Measurements from ENCODE around the gene MORF4L1. TPM values are rescaled to one million over a fixed set of nuclear protein-coding genes. Genes with fewer than 3 reads are reported as not detected.

Gene MORF4L1
- total RNA-seq, 1 experiment from 2014 or later: 360 TPM

DNA sequence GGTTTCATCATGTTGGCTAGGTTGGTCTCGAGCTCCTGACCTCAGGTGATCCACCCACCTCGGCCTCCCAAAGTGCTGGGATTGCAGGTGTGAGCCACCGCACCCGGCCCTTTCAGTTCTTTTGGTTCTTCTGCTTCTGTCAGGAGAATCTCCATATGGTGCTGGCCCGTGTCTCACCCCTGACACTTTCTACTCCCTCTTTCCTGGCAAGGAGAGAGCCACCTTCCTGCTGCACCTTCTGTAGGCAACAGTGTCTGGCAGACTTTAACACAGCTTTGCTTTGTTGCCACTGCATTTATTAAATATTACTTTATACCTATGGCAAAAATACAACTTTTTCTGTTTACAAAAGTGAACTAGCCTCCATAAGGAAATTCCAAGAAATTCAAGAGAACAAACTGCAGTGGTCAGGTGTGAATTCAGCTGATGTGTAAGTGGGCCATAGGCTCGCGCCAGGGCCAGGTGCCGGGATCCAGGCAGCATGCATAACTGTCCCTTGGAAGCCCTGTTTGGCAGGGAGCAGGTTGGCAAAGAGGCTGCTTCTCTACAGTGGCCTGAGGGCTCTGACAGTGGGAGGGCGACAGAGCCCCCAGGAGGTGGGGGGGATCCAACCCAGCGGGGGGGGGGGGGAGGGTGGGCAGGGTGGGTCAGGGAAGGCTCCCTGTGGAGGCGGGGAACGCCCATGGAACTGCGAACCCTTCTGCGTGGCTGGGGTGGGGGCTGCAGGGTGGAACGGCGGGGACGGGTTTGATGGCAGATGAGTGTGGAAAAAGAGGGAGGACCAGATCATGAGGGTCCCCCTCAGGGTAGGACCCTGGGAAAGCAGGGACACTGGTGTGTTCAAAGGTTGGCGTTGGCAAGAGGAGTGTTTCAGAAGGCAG lies 51.0 kb downstream of the MORF4L1 start:
- no peaks in the 10 kb centered on the region for H3K9me3 ChIP-seq (ENCODE audit: control insufficient read depth, insufficient read depth, low read depth, low read length)
- no peak for ATAC-seq
- POLR2A ChIA-PET: no interaction called here
- in situ Hi-C loops (cut with HindIII; ENCODE audit: low pct_unique_long_range_greater_than_20kb, low sequenced_read_pairs): no loop called here
- CTCF ChIA-PET: interaction anchor here (0.6 to 1.1 kb wide), 4 partner anchors 48 to 328 kb away, joined by 3 to 5 read pairs (median 3); no protein-coding TSS in a partner anchor
- peaks cover 18% of the 10 kb centered on the region for H3K4me1 ChIP-seq (ENCODE audit: control insufficient read depth, insufficient read depth, low read length)
- intact Hi-C loops (cut with micrococcal nuclease; ENCODE audit: unreplicated experiment): no loop called here
- no TSS peak for BruUV-seq (replicated peaks)
- H3K4me3 ChIP-seq (ENCODE audit: low read depth in 2 of 2, low read length in 2 of 2): no peak overlapping the region
- no peak for DNase-seq (ENCODE audit: low read depth, low spot score)
- no peak overlapping the region for H3K27ac ChIP-seq (ENCODE audit: low read length)
- TF ChIP-seq, protein P1, sequence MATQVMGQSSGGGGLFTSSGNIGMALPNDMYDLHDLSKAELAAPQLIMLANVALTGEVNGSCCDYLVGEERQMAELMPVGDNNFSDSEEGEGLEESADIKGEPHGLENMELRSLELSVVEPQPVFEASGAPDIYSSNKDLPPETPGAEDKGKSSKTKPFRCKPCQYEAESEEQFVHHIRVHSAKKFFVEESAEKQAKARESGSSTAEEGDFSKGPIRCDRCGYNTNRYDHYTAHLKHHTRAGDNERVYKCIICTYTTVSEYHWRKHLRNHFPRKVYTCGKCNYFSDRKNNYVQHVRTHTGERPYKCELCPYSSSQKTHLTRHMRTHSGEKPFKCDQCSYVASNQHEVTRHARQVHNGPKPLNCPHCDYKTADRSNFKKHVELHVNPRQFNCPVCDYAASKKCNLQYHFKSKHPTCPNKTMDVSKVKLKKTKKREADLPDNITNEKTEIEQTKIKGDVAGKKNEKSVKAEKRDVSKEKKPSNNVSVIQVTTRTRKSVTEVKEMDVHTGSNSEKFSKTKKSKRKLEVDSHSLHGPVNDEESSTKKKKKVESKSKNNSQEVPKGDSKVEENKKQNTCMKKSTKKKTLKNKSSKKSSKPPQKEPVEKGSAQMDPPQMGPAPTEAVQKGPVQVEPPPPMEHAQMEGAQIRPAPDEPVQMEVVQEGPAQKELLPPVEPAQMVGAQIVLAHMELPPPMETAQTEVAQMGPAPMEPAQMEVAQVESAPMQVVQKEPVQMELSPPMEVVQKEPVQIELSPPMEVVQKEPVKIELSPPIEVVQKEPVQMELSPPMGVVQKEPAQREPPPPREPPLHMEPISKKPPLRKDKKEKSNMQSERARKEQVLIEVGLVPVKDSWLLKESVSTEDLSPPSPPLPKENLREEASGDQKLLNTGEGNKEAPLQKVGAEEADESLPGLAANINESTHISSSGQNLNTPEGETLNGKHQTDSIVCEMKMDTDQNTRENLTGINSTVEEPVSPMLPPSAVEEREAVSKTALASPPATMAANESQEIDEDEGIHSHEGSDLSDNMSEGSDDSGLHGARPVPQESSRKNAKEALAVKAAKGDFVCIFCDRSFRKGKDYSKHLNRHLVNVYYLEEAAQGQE (IDR thresholded peaks at IDR 0.05; ENCODE audit: insufficient read depth in 1 of 2, low read depth in 2 of 2, low read length in 1 of 2): no peak
- TF ChIP-seq SIN3A (IDR thresholded peaks at IDR 0.05; ENCODE audit: borderline replicate concordance, insufficient read depth, low read depth, low read length) (no peak), POLR2AphosphoS5 (IDR thresholded peaks at IDR 0.05; ENCODE audit: low read depth, low read length) (no peak), TCF7L2 (IDR thresholded peaks at IDR 0.05; ENCODE audit: low read depth, low read length) (no peak)
- TF ChIP-seq, protein P2, sequence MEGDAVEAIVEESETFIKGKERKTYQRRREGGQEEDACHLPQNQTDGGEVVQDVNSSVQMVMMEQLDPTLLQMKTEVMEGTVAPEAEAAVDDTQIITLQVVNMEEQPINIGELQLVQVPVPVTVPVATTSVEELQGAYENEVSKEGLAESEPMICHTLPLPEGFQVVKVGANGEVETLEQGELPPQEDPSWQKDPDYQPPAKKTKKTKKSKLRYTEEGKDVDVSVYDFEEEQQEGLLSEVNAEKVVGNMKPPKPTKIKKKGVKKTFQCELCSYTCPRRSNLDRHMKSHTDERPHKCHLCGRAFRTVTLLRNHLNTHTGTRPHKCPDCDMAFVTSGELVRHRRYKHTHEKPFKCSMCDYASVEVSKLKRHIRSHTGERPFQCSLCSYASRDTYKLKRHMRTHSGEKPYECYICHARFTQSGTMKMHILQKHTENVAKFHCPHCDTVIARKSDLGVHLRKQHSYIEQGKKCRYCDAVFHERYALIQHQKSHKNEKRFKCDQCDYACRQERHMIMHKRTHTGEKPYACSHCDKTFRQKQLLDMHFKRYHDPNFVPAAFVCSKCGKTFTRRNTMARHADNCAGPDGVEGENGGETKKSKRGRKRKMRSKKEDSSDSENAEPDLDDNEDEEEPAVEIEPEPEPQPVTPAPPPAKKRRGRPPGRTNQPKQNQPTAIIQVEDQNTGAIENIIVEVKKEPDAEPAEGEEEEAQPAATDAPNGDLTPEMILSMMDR (IDR thresholded peaks at IDR 0.05): no peak
- H3K27me3 ChIP-seq (ENCODE audit: control insufficient read depth, insufficient read depth, low read length): no peaks in the 10 kb centered on the region
- peaks cover 5% of the 10 kb centered on the region for H3K36me3 ChIP-seq (ENCODE audit: control insufficient read depth, insufficient read depth, low read length)

DNA sequence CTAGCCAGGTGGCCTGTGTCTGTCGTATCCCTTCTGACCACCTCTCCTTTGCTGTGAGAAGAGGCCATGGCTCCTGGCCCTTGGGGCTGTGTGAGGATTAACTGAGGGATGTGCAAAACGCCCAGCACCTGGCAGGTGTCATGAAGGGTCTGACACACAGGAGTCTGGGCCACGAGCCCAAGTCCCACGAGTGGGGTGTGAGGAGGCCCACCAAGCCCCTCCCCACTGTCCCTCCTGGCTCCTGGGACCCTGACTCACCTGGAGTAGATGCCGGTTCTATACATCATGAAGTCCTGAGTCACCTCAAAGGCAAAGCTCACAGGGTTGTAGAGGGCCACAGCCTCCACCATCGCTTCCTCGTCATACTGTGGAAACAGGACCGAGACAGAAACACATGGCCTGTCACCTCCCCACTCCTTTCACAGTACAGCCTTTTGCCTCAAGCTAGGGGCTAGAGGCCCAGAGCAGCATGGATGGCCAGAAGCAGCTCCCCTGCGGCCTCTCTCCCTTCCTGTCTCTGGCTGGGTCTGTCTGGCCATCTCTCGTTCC lies 52.5 kb downstream of the MORF4L1 start:
- ChIA-PET POLR2A (interaction anchor here (0.6 kb wide), 2 partner anchors 33 to 233 kb away, joined by 3 to 14 read pairs; no protein-coding TSS in a partner anchor), CTCF (interaction anchor here (0.7 to 1.1 kb wide), 2 partner anchors 138 to 327 kb away, joined by 3 to 5 read pairs; no protein-coding TSS in a partner anchor)
- intact Hi-C loops (cut with micrococcal nuclease; ENCODE audit: unreplicated experiment) (loop anchor here (5.0 kb wide), 1 partner anchor 257 kb away; no protein-coding TSS in a partner anchor), in situ Hi-C loops (cut with HindIII; ENCODE audit: low pct_unique_long_range_greater_than_20kb, low sequenced_read_pairs) (no loop called here)
- Histone ChIP-seq H3K36me3 (ENCODE audit: control insufficient read depth, insufficient read depth, low read length) (peaks cover 3% of the 10 kb centered on the region), H3K4me3 (ENCODE audit: low read depth in 2 of 2, low read length in 2 of 2) (no peak overlapping the region), H3K27me3 (ENCODE audit: control insufficient read depth, insufficient read depth, low read length) (no peaks in the 10 kb centered on the region), H3K27ac (ENCODE audit: low read length) (peak overlapping the region; percentile 57; the same call in 1 of the 2 replicates), H3K9me3 (ENCODE audit: control insufficient read depth, insufficient read depth, low read depth, low read length) (no peaks in the 10 kb centered on the region), H3K4me1 (ENCODE audit: control insufficient read depth, insufficient read depth, low read length) (peaks cover 31% of the 10 kb centered on the region)
- DNase-seq (ENCODE audit: low read depth, low spot score) (no peak), ATAC-seq (no peak)
- TF ChIP-seq, protein P1 (IDR thresholded peaks at IDR 0.05; ENCODE audit: insufficient read depth in 1 of 2, low read depth in 2 of 2, low read length in 1 of 2): no peak
- TF ChIP-seq, protein P2 (IDR thresholded peaks at IDR 0.05): no peak
- no peak for TF ChIP-seq TCF7L2 (IDR thresholded peaks at IDR 0.05; ENCODE audit: low read depth, low read length)
- TF ChIP-seq SIN3A (IDR thresholded peaks at IDR 0.05; ENCODE audit: borderline replicate concordance, insufficient read depth, low read depth, low read length): no peak
- 0 out of 2 replicates have a peak, but pooled peaks have one; percentile 2 for TF ChIP-seq POLR2AphosphoS5 (IDR thresholded peaks at IDR 0.05; ENCODE audit: low read depth, low read length)
- no TSS peak for BruUV-seq (replicated peaks)

Data from Panc1 (cell line).